GM12874 (cell line): Measurements from ENCODE around the gene ABT1.

Experiments used
- CTCF ChIP-seq: IDR thresholded peaks from 2 replicates; pipeline ENCODE4 v1.5.1; 2011; ENCODE audit warnings: low read depth, mild to moderate bottlenecking, control low read depth, low read length, moderate library complexity; ENCODE audit not compliant: insufficient read depth

ABT1 gene

GRCh38 chr6:26594730-26595632, 1.8 kb upstream of the ABT1 start:
- no peak for TF ChIP-seq CTCF

DNA sequence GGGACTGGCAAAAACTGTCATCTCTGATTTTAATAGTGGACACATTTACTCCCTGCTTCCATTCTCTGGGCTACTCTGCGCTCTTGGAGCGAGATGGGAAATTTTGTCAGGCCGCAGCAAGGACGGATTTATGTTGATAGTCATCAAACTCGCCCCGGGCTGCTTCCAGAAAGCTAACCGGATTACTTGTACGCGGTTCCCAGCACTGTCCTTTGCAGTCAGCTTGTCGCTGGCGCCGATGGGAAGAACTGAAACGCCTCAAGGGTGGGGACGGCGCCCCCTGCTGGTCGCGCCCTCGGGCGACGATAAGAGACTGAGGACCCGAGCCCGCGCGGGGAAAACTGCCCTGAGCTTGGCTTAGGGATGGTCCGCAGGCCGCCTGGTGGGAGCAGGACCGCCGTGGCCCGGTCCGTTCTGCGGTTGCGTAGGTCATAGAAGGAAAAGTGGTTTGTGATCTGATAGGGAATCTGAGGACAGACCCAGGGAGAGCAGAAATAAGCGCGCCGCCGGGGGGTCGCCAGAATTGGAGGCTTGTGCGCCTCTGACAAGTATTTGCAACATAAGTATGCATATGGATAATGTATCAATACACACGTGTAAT, 984 bp upstream of the ABT1 start:
- TF ChIP-seq CTCF, result peak; percentile 95

DNA sequence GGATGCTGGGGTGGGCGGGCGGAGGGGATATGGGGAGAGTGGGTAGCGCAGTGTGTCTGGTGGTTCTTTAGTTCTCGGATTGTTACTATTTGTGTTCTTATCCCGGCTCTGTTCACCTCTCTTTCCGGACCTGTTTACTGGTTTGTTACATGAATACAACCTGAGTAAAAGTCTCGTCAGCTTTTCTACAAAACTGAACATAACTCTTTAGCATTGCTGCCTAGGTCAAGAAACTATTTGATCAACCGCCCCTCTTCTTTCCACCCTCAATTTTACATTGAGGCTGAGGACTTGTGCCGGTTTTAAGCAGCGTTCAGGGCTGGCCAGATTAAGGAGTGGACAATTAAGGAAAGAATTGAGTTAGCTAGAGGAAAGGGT, 625 bp downstream of the ABT1 start:
- TF ChIP-seq CTCF, result no peak

DNA sequence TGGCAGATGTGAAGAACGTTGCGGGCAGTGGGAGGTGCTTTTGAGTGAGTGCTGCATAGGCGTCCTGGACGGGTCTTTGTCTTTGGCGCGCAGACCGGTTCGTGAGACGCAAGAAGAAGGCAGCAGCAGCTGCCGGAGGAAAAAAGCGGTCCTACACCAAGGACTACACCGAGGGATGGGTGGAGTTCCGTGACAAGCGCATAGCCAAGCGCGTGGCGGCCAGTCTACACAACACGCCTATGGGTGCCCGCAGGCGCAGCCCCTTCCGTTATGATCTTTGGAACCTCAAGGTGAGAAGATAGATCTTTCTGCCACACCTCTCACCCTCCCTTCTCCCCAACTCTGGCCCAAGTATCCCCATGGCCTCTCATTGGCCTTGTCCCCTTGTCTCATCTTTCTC, 1.1 kb downstream of the ABT1 start:
- no peak for TF ChIP-seq CTCF

- TF ChIP-seq CTCF, result no peak
Measured at GRCh38 chr6:26598267-26598666, 1.5 kb downstream of the ABT1 start.

- TF ChIP-seq CTCF, result no peak
Measured at GRCh38 chr6:26599134-26599533, 2.4 kb downstream of the ABT1 start.

GRCh38 chr6:26599591-26599990, 2.8 kb downstream of the ABT1 start:
- TF ChIP-seq CTCF, result no peak
